Esophagus squamous epithelium (tissue), 5 donors: Measurements from ENCODE around the gene ASGR2. TPM values are rescaled to one million over a fixed set of nuclear protein-coding genes. Genes with fewer than 3 reads are reported as not detected.
A peak's percentile ranks its signal among the peaks of the same experiment; 100 is the strongest.

Source experiments
- DNase-seq: peaks from one replicate; lab custom pipeline; 2025; lab: John Stamatoyannopoulos, UW
- H3K27ac ChIP-seq, 4 donors: fragments of 200-600 bp; sonication (generic); one replicate each; pipeline ENCODE4 v1.5.1; 2016 to 2019; ENCODE audit warnings: mild to moderate bottlenecking in 1 of 4
- H3K27me3 ChIP-seq, 4 donors: fragments of 200-600 bp; sonication (generic); 1 replicate in 3 of 4; 2 replicates in 1 of 4; pipeline versions ENCODE4 v1.5.1 to v1.6.0; 2017 to 2021; ENCODE audit warnings: antibody characterized with exemption in 1 of 4
- H3K36me3 ChIP-seq, 3 donors: fragments of 200-600 bp; sonication (generic); one replicate each; pipeline ENCODE4 v1.5.1; 2016 to 2019
- H3K4me1 ChIP-seq, 3 donors: fragments of 200-600 bp; sonication (generic); one replicate each; pipeline ENCODE4 v1.5.1; 2017 to 2019
- H3K4me3 ChIP-seq, 4 donors: fragments of 200-600 bp; sonication (generic); 1 replicate in 3 of 4; 2 replicates in 1 of 4; pipeline ENCODE4 v1.5.1; 2016 to 2019; ENCODE audit warnings: mild to moderate bottlenecking in 2 of 4, moderate library complexity in 1 of 4
- H3K9me3 ChIP-seq, 3 donors: fragments of 200-600 bp; sonication (generic); one replicate each; pipeline ENCODE4 v1.5.1; 2016 to 2019
- POLR2A ChIP-seq, 4 donors: fragments of 450-650 bp; IDR thresholded peaks; one replicate each; pipeline ENCODE4 v1.6.1; 2017; ENCODE audit warnings: antibody characterized with exemption in 4 of 4, mild to moderate bottlenecking in 4 of 4, moderate library complexity in 3 of 4
- WGBS, 2 donors: methylation state at CpG; one replicate each; pipeline ENCODE4 v1.1.5; 2018; 5-methylcytosine and 5-hydroxymethylcytosine counted together
- intact Hi-C: fragments of 100-400 bp; cut with DNase I; formaldehyde crosslinking; loops from one replicate; pipeline ENCODE4 v1.15.0; 2022
- total RNA-seq, 4 donors: library from RNA; depleted of rRNA; stranded (reverse); fragments of >200 nt; gene quantifications; one replicate each; pipeline ENCODE4 v1.1.0, GENCODE V29; 2016
- TF ChIP-seq, protein P1 (sequence below), 6 experiments: fragments of 450-650 bp in 4 of 6; fragments of 200-600 bp in 2 of 6; sonication (generic) in 2 of 6; IDR thresholded peaks; one replicate each; pipeline ENCODE4 v1.5.1; 2016 to 2019; ENCODE audit warnings: antibody characterized with exemption in 6 of 6, mild to moderate bottlenecking in 4 of 6, moderate library complexity in 4 of 6
- donor health status: DM: yes; HTN: yes; CAD: no.

The ASGR2 gene
- total RNA-seq, 4 donors from 2014 or later: 0.50 to 0.95 TPM; not detected in 2

GRCh38 chr17:7084088-7084487 lies 30.5 kb downstream of the ASGR2 start:
- Histone ChIP-seq H3K27me3 (peaks cover 0 to 6% (median 0%) of the 10 kb centered on the region in 4 donors), H3K27ac (peak overlapping the region in 1 of 4 donors; percentile 36), H3K36me3 (no peaks in the 10 kb centered on the region), H3K4me1 (peaks cover 0 to 42% (median 0%) of the 10 kb centered on the region in 3 donors), H3K9me3 (no peaks in the 10 kb centered on the region), H3K4me3 (no peak overlapping the region)
- intact Hi-C loops: no loop called here
- TF ChIP-seq, protein P1, sequence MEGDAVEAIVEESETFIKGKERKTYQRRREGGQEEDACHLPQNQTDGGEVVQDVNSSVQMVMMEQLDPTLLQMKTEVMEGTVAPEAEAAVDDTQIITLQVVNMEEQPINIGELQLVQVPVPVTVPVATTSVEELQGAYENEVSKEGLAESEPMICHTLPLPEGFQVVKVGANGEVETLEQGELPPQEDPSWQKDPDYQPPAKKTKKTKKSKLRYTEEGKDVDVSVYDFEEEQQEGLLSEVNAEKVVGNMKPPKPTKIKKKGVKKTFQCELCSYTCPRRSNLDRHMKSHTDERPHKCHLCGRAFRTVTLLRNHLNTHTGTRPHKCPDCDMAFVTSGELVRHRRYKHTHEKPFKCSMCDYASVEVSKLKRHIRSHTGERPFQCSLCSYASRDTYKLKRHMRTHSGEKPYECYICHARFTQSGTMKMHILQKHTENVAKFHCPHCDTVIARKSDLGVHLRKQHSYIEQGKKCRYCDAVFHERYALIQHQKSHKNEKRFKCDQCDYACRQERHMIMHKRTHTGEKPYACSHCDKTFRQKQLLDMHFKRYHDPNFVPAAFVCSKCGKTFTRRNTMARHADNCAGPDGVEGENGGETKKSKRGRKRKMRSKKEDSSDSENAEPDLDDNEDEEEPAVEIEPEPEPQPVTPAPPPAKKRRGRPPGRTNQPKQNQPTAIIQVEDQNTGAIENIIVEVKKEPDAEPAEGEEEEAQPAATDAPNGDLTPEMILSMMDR (IDR thresholded peaks at IDR 0.05): no peak
- TF ChIP-seq POLR2A (IDR thresholded peaks at IDR 0.05): no peak
- 21 to 29% methylated on average over 7 of the region's 7 CpGs for WGBS, 2 donors
- DNase-seq: no peak

DNA sequence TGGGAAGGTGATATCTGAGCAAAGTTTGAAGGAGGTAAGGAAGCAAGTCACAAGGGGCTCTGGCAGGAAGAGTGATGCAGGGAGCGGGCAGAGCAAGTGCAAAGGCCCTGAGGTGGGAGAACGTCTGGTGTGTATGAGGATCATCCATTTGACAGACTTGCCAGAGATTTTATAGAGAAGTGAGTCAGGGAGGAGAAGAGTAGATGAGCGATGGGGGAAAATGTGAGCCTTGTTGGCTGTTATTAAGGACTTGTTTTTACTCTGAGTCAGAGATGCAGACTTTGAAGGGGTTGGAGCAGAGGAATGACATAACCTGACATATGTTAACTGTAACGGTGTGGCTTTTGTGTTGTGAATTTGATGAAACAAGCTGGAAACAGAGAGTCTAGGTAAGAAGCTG lies 31.0 kb downstream of the ASGR2 start:
- H3K36me3 ChIP-seq: no peaks in the 10 kb centered on the region
- WGBS, 2 donors: 46 to 51% methylated on average over 4 of the region's 4 CpGs
- no peaks in the 10 kb centered on the region for H3K9me3 ChIP-seq
- H3K27me3 ChIP-seq: peaks cover 0 to 6% (median 0%) of the 10 kb centered on the region in 4 donors
- no peak for DNase-seq
- TF ChIP-seq, protein P1 (IDR thresholded peaks at IDR 0.05): no peak
- no peak for TF ChIP-seq POLR2A (IDR thresholded peaks at IDR 0.05)
- intact Hi-C loops: no loop called here
- peak overlapping the region in 1 of 4 donors; percentile 36 for H3K27ac ChIP-seq
- peaks cover 0 to 37% (median 0%) of the 10 kb centered on the region in 3 donors for H3K4me1 ChIP-seq
- no peak overlapping the region for H3K4me3 ChIP-seq

DNA sequence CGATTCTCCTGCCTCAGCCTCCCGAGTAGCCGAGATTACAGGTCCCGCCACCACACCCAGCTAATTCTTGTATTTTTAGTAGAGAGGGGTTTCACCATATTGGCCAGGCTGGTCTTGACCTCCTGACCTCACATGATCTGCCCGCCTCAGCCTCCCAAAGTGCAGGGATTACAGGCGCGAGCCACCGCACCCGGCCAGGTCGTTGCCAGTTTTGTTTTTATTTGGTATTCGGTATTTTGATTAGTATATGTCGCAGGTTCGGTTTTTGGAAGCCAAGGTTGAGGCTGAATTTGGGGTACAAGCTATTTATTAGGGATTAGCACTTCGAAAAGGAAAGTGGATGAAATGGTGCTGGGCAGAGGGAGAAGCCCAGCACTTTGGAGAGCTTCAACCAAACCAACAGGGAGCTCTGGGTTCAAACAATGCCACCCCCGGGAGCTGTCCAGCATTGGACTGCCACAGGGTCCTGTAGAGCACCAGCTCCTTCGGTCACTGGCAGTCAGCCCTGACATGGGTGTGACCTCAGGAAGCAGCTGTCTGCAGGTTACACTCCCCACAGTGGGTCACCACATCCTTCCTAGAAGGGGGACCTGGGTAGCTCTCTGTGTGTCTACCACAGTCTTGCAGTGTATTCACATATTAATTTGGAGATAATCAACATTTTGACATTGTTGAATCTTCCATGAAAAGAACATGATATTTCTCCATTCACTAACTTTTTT lies 33.1 kb downstream of the ASGR2 start:
- Histone ChIP-seq H3K9me3 (no peaks in the 10 kb centered on the region), H3K4me3 (no peak overlapping the region), H3K27me3 (peaks cover 0 to 6% (median 0%) of the 10 kb centered on the region in 4 donors), H3K4me1 (peaks cover 0 to 26% (median 0%) of the 10 kb centered on the region in 3 donors), H3K27ac (no peak overlapping the region), H3K36me3 (no peaks in the 10 kb centered on the region)
- TF ChIP-seq, protein P1 (IDR thresholded peaks at IDR 0.05): no peak
- no peak for TF ChIP-seq POLR2A (IDR thresholded peaks at IDR 0.05)
- 59 to 80% methylated on average over 6 to 13 of the region's 16 CpGs for WGBS, 2 donors
- intact Hi-C loops: no loop called here
- no peak for DNase-seq

DNA sequence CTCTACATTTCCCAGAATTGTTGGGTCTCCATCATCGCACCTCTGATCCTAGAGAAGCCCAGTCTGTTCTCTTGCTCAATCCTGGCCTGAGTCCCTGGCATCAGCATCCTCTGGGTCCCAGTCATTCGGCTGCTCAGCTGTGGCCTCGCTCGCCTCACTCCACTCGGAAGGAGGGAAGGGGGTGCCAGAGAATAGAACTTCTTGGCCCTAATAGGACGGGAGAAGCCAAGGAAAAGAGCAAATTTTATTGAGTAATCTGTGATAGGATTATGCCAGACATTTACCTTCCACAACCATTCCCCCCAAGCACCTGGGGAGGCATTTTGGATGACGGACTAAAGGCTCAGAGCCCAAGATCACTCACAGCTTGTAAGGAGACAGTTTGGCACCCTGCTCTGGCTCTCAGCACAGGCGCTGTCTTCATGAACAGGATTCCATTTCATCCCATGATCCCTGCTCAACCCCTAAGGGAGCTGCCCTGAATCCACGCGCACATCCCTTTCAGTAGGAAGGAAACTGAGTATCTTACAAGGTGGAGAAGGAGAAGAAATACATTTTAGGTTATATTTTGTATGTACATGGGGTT lies 34.1 kb downstream of the ASGR2 start:
- Histone ChIP-seq H3K27ac (peak overlapping the region in 2 of 4 donors; percentile 45 to 59), H3K4me3 (no peak overlapping the region), H3K36me3 (no peaks in the 10 kb centered on the region), H3K9me3 (no peaks in the 10 kb centered on the region), H3K4me1 (peaks cover 0 to 26% (median 0%) of the 10 kb centered on the region in 3 donors), H3K27me3 (peaks cover 0 to under 1% (median 0%) of the 10 kb centered on the region in 4 donors)
- intact Hi-C loops: no loop called here
- DNase-seq: no peak
- TF ChIP-seq POLR2A (IDR thresholded peaks at IDR 0.05): no peak
- TF ChIP-seq, protein P1 (IDR thresholded peaks at IDR 0.05): no peak
- WGBS, 2 donors: 42 to 48% methylated on average over 7 to 8 of the region's 10 CpGs
